CD4-positive, alpha-beta T cell treated with Interleukin-2 at 100 ng/mL for 4 hours (primary cell): Measurements from ENCODE around the gene PTPN3.

ENCODE experiments used
- DNase-seq: peaks from one replicate; pipeline ENCODE4 v3.0.0-alpha.2; 2020; ENCODE audit warnings: low spot score

Gene PTPN3

GRCh38 chr9:109477258-109478050 is 20.7 kb downstream of the PTPN3 start:
- no peak for DNase-seq

- no peak for DNase-seq
These were observed 21.4 kb downstream of the PTPN3 start for GRCh38 chr9:109476642-109477257.

DNA sequence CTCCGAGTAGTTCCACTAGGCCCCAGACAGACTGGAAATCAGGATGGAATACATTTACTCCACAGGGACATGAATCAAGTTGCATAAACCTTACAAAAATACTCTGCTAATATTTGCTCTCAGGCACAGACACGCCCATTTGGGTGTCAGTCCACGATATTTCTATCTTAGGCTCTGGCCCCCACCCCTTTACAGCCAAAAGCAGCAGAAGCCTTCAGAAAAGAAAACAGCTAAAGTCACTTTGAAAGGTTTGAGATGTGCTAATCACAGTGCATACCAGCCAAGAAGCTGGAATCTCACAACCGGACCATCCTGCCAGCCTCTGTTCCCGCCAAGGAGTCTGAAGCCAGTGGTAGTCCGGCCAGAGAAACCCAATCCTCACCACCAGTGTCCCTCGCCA is 22.6 kb downstream of the PTPN3 start:
- no peak for DNase-seq

DNA sequence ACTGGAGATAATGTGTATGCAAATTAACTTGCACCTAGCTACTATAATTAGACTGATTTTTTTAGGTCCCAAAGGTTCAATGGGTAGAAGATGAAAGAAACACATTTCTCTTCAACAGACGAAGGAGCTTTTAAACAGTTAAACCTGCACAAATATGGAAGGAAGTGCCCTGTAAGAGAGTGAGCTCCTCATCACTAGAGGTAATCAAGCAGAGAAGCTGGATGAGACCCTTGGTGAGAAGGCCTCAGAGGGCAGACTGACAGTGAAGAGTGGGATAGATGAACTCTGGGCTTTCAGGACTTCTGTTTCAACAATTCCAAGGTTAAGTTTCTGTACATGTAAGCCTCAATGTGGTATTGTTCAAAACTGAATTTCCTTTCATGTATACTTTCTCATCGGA is 23.2 kb downstream of the PTPN3 start:
- DNase-seq: no peak

DNA sequence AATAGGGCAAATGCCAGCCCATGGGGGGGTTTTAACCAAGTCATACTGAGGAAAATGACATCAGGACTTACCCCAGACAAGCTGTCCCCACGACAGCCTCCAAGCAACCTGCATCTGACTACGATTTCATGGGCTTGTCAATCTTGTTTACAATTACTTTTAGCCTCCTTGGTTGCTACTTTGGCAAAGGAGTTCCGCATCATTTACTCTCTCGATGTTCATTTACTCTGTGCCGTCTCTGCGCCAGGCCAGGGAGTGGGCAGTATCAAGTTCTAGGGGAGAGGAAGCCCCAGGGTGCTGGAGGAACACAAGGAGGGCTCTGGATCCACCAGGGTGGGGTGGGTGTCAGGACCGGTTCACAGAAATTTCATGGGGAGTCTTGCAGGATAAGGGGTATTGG is 23.9 kb downstream of the PTPN3 start:
- DNase-seq: no peak

- DNase-seq: no peak
These were observed 24.8 kb downstream of the PTPN3 start for GRCh38 chr9:109473329-109473728.

DNA sequence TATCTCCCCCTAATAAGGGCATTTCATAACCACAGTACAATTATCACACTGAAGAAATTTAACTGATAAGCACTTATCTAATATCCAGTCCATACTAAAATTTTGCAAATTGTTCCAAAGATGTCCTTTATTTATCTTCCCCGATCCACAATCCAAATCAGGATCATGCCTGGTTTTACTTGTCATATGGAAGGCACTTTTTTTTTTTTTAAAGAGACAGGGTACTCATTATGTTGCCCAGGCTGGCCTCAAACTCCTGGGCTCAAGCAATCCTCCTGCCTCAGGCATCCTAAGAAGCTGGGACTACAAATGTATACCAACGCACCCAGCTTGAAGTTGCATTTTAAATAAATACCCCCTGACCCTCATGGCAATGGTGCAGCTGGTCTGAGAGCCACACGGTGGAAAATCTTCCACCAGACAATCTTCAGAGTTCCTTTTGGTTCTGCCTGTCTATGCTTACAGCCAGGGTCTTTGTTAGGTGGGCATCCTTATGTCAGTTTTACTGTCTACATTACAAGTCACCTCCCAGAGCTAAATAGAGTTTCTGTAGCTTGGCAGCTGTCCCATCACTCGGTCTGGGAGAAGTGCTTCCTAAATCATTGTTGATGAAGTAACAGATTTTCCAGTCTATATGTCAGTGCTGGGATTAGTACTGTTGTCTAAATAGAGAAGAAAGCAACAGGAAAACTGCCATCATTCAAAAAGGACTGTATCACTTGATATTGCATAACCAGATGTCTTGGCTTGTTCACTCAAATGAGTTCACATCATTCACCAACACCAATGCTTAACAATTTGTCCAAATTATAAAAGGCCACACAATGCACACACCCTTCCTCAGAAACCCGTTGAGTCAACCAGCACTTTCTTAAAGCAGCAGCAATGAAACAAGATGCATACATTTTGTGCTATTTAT is 26.4 kb downstream of the PTPN3 start:
- DNase-seq: no peak

- peak; percentile 43 for DNase-seq
These were observed 28.3 kb downstream of the PTPN3 start for GRCh38 chr9:109469646-109470358.

DNA sequence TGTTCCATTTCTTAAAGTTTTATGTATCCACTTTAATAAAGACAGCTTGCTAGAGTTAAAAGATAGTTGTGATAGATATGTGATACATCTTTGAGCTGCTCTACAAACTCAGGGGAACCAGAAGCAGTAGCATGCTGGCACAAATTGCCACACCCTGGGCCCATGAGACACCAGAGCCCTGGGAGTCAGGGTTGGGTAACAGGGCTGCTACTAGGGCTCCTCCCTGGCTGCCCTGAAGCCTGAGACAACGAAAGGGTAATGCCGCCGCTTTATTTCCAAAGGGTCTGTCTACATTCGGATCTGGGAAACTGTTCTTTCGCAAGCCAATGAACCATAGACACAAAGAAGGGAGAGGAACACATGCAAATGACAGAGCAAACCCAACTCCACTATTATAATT is 29.2 kb downstream of the PTPN3 start:
- DNase-seq: no peak

GRCh38 chr9:109467936-109468335 is 30.2 kb downstream of the PTPN3 start:
- no peak for DNase-seq

DNA sequence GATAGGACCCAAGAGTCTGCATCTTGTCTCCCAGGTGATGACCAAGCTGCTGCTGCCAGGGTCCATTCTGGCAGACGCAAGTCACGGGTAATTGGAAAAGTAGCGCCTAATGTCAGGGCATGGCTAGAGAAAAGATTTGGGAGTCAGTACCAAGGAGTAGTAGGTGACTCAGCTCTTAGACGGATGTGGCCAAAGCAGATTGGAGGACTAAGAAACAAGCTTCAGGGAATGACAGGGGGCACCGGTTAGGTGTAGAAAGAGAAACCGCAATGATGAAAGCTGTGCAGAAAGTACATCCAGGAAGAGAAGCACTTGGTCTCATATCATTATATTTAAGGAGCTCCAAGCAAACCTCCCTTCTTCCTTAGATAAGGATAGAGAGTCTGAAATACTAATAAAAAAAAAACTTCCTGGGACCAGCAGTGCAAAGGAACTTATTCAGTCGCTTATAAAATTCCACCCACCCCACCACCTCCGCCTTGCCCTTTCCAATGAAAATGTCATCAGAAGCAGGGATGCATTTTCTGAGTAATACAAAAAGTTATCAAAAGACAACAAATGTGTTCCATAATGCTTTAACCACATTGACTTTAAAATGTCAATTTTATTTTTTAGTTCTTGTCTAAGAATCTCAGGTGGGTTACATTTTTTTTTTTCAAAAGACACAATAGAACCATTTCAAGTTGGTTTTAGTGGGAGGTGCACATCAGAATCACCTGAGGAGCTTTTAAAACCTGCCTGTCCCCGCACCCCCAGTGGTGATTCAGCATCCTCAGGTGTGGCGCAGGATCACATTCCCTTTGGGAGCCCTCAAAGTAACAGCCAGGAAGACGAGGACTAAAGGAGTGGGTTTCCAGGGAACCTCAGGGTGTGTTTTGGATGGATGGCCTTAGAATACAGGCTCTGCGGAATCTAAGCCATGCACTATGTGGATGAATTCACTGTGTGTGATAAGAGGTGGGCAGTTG is 31.2 kb downstream of the PTPN3 start:
- DNase-seq: no peak

DNA sequence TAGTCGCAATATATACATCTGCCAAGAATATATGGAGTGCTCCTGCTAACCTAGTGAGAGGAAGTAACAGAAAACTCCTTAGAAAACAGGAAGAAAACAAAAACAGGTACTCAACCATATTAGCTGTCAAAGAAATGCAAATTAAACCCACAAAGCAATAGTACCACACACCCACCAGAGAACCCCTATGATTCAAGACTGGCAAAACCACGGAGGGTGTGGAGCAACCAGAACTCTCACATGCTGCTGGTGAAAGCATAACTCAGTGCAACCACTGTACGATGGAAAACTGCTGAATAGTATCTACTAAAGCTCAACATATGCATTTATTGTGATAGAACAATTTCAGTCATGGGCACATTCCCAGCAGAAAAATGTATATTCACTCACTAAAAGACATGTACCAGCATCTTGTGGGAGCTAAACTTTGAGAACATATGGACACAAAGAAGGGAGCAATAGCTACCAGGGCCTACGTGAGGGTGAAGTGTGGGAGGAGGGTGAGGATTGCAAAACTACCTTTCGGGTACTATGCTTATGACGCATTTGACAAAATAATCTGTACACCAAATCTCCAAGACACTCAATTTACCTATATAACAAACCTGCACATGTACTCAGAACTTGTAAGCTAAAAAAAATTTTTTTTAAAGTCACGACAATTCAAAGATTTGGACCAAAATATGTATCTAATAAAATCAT is 34.0 kb downstream of the PTPN3 start:
- DNase-seq: no peak

DNA sequence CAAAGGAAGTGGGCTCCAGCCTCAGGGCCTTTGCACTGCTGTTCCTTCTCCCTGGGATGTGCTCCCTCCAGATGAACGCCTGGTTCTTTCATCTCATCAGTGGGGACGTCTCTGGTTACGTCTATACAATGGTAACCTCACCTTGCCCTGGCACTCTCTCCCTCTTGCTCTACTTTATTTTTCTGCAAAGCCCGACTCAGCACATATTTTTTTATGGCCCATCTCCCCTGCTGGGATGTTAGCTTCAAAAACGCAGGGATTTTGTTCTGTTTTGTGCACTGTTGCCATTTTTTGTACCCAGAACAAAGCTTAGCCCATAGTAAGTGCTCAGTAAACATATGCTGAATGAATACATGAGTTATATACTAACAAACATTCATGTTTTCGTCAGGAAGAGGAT is 37.5 kb downstream of the PTPN3 start:
- no peak for DNase-seq

DNA sequence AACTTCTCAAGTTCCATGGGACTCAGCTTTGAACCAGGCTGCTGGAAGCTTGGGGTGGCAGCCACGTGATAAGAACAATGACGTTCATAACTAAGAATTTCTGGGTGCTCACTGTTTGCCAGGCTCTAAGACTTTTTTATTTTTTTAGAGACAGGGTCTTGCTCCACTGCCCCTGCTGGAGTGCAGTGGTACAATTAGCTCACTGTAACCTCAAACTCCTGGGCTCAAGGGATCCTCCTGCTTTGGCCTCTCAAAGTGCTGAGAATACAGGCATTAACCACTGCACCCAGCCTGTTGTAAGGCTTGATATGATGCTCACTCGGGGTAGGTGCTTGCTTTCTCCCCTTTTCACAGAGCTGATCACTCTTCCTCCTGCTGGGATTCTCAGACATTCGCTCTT is 38.7 kb downstream of the PTPN3 start:
- no peak for DNase-seq

- no peak for DNase-seq
These were observed 39.5 kb downstream of the PTPN3 start for GRCh38 chr9:109458453-109459211.

- no peak for DNase-seq
These were observed 41.3 kb downstream of the PTPN3 start for GRCh38 chr9:109456811-109457210.

GRCh38 chr9:109455861-109456260 is 42.2 kb downstream of the PTPN3 start:
- DNase-seq: no peak

DNA sequence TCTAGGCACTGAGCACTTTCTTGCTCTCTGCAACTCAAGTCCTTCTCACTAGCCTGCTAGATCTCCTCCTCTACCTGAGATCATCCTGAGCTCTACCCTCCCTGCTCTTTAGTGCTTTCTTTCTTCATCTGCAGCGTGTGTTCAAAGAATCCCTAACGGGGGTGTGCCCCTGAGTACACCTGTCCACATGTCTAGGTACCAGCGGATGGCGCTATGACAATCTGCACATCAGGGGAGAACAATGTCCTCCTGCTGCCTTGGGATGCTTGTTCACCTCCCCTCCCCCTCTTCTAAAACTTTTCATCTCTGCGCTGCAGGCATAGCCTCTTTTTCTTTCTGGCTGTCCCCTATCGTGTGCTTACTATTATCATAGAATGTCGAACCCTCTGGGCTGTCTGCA is 42.7 kb downstream of the PTPN3 start:
- no peak for DNase-seq

DNA sequence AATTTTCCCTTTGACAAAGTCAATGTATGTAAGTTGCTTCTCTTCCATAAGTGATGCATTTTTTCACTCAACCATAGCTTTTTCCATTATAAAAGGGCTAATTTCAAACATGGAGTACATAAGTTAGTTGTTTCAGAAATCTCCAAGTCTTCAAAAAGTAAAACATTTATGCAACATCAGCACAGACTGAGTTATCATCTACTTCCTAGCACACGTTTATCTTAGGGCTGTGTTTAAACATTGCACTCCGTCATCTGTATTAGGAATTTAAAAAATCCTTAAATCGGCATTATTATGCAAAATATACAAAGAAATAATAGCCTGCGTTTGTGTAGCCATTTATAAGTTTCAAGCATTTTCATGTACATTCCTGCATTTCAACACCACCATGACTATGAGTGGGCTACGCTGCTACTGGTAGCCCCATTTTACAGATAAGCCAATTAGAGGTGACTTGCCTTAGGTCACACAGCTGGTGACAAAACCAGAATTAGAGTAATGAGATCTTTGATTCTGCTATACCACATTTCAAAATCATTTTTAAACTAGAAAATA is 43.4 kb downstream of the PTPN3 start:
- no peak for DNase-seq
